HepG2 (cell line): ENCODE results near the gene CABLES2. TPM values are rescaled to one million over a fixed set of nuclear protein-coding genes. Genes with fewer than 3 reads are reported as not detected.

Source experiments
- ARNT2 ChIP-seq: sonication (generic); formaldehyde crosslinking; IDR thresholded peaks from 2 replicates; pipeline ENCODE4 v1.8.0; 2022; ENCODE audit warnings: mild to moderate bottlenecking, low read depth, missing genetic modification reagents, moderate library complexity
- FOXO1 ChIP-seq: sonication (generic); formaldehyde crosslinking; IDR thresholded peaks from 2 replicates; pipeline ENCODE4 v1.4.0; 2020; ENCODE audit warnings: missing genetic modification reagents
- JUNB ChIP-seq: sonication (generic); formaldehyde crosslinking; IDR thresholded peaks from 2 replicates; pipeline ENCODE4 v1.8.0; 2022; ENCODE audit warnings: missing genetic modification reagents, mild to moderate bottlenecking, borderline replicate concordance
- KDM5A ChIP-seq: fragments of 200-600 bp; sonication (generic); IDR thresholded peaks from 2 replicates; pipeline ENCODE4 v1.7.0; 2018; ENCODE audit warnings: antibody characterized with exemption, mild to moderate bottlenecking, low read length, borderline replicate concordance
- MED8 ChIP-seq: sonication (generic); formaldehyde crosslinking; IDR thresholded peaks from 2 replicates; pipeline ENCODE4 v1.8.1; 2023; ENCODE audit warnings: mild to moderate bottlenecking, missing genetic modification reagents; ENCODE audit not compliant: insufficient replicate concordance
- MIXL1 ChIP-seq: IDR thresholded peaks from 2 replicates; pipeline ENCODE4 v1.6.1; 2016
- MTA3 ChIP-seq: sonication (generic); formaldehyde crosslinking; IDR thresholded peaks from 2 replicates; pipeline ENCODE4 v1.4.0; 2020; ENCODE audit warnings: missing genetic modification reagents
- RARA ChIP-seq: IDR thresholded peaks from 2 replicates; pipeline ENCODE4 v1.6.1; 2016; ENCODE audit warnings: missing genetic modification reagents, missing compliant biosample characterization
- RCOR2 ChIP-seq: IDR thresholded peaks from 2 replicates; pipeline ENCODE4 v1.6.1; 2016; ENCODE audit warnings: missing biosample characterization, missing genetic modification reagents
- RFX3 ChIP-seq: IDR thresholded peaks from 2 replicates; pipeline ENCODE4 v1.6.1; 2016; ENCODE audit warnings: missing biosample characterization, missing genetic modification reagents
- ZFY ChIP-seq: sonication (generic); formaldehyde crosslinking; IDR thresholded peaks from 2 replicates; pipeline ENCODE4 v1.4.0; 2020; ENCODE audit warnings: missing genetic modification reagents
- ZNF24 ChIP-seq: fragments of 450-650 bp; IDR thresholded peaks from 2 replicates; pipeline ENCODE4 v1.6.1; 2017; ENCODE audit warnings: antibody characterized with exemption, mild to moderate bottlenecking
- ZNF343 ChIP-seq: sonication (generic); formaldehyde crosslinking; IDR thresholded peaks from 2 replicates; pipeline ENCODE4 v1.4.0; 2020; ENCODE audit warnings: mild to moderate bottlenecking, missing genetic modification reagents
- ZNF564 ChIP-seq: sonication (generic); formaldehyde crosslinking; IDR thresholded peaks from 2 replicates; pipeline ENCODE4 v1.8.1; 2023; ENCODE audit warnings: mild to moderate bottlenecking, missing genetic modification reagents
- ZNF570 ChIP-seq: sonication (generic); formaldehyde crosslinking; IDR thresholded peaks from 2 replicates; pipeline ENCODE4 v1.4.0; 2020; ENCODE audit warnings: mild to moderate bottlenecking, missing genetic modification reagents, borderline replicate concordance
- ZNF629 ChIP-seq: sonication (generic); formaldehyde crosslinking; conservative IDR thresholded peaks from 2 replicates; pipeline ENCODE4 v1.5.0; 2020; ENCODE audit warnings: missing genetic modification reagents
- polyA plus RNA-seq, 8 experiments: library from polyadenylated mRNA; depleted of rRNA in 3 of 8; stranded (reverse) in 7 of 8; unstranded in 1 of 8; fragments of >200 nt; fragmentation: Illumina TruSeq in 4 of 8; extraction: Trizol in 4 of 8; gene quantifications; 2 replicates each; pipeline versions ENCODE4 v1.2.1 to v1.2.3, GENCODE V29; 2011 to 2016; ENCODE audit warnings: low read depth in 4 of 8, missing spikeins in 1 of 8, mixed read lengths in 1 of 8; ENCODE audit not compliant: insufficient read depth in 1 of 8
- total RNA-seq, 5 experiments: library from RNA; depleted of rRNA; stranded (reverse); fragments of >200 nt; fragmentation: Illumina TruSeq; extraction: Trizol; gene quantifications; 2 replicates each; pipeline ENCODE4 v1.2.3, GENCODE V29; 2016; ENCODE audit warnings: low read depth in 1 of 5
- TF ChIP-seq, protein P1 (sequence below): sonication (generic); formaldehyde crosslinking; IDR thresholded peaks from 2 replicates; pipeline ENCODE4 v1.4.0; 2020; ENCODE audit warnings: missing genetic modification reagents
- TF ChIP-seq, protein P2 (sequence below), 2 experiments: sonication (generic) in 1 of 2; formaldehyde crosslinking in 1 of 2; IDR thresholded peaks; 2 replicates each; pipeline versions ENCODE4 v1.4.0 to v1.6.1; 2016 to 2020; ENCODE audit warnings: borderline replicate concordance in 1 of 2, low read depth in 1 of 2, mild to moderate bottlenecking in 1 of 2, missing genetic modification reagents in 1 of 2
- TF ChIP-seq, protein P3 (sequence below), 2 experiments: sonication (generic) in 1 of 2; formaldehyde crosslinking in 1 of 2; IDR thresholded peaks; 2 replicates each; pipeline versions ENCODE4 v1.4.0 to v1.6.1; 2018 to 2020; ENCODE audit warnings: missing genetic modification reagents in 2 of 2, borderline replicate concordance in 1 of 2, low read depth in 1 of 2, mild to moderate bottlenecking in 1 of 2, missing biosample characterization in 1 of 2

The CABLES2 gene
- total and polyA plus RNA-seq, 2 of the 13 experiments (the other 11 are each of a cell fraction or from before 2014, with no cell fraction given), result 5.2 to 9.7 TPM

DNA sequence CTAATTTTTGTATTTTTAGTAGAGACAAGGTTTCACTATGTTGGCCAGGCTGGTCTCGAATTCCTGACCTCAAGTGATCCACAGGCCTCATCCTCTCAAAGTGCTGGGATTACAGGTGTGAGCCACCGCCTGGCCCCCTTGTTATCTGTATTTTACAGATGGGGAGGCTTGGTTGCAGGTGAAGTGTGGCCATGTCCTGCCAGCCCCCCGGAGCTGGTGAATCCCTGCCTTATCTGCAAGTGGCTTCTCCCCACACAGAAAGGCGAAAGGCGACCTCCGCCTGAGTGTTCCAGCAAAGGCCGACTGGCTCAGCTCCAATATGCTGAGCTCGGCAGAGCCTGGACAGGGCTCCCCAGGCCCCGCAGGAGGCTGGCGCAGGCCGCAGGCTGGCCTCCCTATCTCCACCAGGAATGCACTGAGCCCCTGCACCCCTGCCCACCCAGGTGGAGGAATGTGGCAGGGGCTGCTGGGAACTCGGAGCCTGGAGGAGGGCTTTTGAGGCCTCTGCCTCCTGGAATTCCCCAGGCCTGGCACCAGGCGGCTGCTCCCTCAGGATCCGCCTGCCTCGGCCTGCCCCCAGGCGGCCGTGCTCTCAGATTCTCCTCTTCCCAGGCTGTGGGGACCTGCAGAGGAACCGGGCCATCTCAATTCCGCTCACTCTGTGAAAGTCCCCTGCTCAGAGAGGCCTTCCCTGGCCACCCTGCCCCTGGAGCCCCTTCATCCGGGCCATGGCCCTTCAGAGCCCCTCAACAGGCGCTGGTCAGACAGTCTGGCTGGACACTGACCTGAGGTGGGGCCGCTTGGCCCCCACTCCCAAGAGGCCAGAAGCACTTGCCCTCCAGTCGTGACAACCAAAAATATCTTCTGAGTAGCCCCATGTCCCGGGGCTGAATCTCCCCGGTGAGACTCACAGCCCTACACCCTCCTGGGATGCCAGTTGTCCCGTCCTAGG, 30.7 kb downstream of the CABLES2 start (continued):
- TF ChIP-seq, protein P1, sequence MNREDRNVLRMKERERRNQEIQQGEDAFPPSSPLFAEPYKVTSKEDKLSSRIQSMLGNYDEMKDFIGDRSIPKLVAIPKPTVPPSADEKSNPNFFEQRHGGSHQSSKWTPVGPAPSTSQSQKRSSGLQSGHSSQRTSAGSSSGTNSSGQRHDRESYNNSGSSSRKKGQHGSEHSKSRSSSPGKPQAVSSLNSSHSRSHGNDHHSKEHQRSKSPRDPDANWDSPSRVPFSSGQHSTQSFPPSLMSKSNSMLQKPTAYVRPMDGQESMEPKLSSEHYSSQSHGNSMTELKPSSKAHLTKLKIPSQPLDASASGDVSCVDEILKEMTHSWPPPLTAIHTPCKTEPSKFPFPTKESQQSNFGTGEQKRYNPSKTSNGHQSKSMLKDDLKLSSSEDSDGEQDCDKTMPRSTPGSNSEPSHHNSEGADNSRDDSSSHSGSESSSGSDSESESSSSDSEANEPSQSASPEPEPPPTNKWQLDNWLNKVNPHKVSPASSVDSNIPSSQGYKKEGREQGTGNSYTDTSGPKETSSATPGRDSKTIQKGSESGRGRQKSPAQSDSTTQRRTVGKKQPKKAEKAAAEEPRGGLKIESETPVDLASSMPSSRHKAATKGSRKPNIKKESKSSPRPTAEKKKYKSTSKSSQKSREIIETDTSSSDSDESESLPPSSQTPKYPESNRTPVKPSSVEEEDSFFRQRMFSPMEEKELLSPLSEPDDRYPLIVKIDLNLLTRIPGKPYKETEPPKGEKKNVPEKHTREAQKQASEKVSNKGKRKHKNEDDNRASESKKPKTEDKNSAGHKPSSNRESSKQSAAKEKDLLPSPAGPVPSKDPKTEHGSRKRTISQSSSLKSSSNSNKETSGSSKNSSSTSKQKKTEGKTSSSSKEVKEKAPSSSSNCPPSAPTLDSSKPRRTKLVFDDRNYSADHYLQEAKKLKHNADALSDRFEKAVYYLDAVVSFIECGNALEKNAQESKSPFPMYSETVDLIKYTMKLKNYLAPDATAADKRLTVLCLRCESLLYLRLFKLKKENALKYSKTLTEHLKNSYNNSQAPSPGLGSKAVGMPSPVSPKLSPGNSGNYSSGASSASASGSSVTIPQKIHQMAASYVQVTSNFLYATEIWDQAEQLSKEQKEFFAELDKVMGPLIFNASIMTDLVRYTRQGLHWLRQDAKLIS (CRISPR knock-in tag), result 0 out of 2 replicates have a peak, but pooled peaks have one; percentile 47
- no peak for TF ChIP-seq ZNF24
- TF ChIP-seq KDM5A, result no peak
- TF ChIP-seq FOXO1 (CRISPR knock-in tag), result peak; percentile 28
- TF ChIP-seq ZNF564 (CRISPR knock-in tag), result peak; percentile 69
- peak; percentile 95 for TF ChIP-seq ZFY (CRISPR knock-in tag)
- peak; percentile 85 for TF ChIP-seq ZNF343
- peak; percentile 80 for TF ChIP-seq MED8 (CRISPR knock-in tag)
- no peak for TF ChIP-seq JUNB (CRISPR knock-in tag)
- no peak for TF ChIP-seq MTA3 (CRISPR knock-in tag)
- peak; percentile 29; the same call in 1 of the 2 replicates for TF ChIP-seq ARNT2
- 0 out of 2 replicates have a peak, but pooled peaks have one; percentile 14 for TF ChIP-seq RCOR2
- TF ChIP-seq, protein P2, sequence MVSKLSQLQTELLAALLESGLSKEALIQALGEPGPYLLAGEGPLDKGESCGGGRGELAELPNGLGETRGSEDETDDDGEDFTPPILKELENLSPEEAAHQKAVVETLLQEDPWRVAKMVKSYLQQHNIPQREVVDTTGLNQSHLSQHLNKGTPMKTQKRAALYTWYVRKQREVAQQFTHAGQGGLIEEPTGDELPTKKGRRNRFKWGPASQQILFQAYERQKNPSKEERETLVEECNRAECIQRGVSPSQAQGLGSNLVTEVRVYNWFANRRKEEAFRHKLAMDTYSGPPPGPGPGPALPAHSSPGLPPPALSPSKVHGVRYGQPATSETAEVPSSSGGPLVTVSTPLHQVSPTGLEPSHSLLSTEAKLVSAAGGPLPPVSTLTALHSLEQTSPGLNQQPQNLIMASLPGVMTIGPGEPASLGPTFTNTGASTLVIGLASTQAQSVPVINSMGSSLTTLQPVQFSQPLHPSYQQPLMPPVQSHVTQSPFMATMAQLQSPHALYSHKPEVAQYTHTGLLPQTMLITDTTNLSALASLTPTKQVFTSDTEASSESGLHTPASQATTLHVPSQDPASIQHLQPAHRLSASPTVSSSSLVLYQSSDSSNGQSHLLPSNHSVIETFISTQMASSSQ (IDR thresholded peaks at IDR 0.05; ENCODE audit: low read depth), result no peak
- TF ChIP-seq, protein P2 (CRISPR knock-in tag; IDR thresholded peaks at IDR 0.05; ENCODE audit: borderline replicate concordance), result peak; percentile 47; the same call in 1 of the 2 replicates
- TF ChIP-seq ZNF570 (CRISPR knock-in tag), result no peak
- TF ChIP-seq MIXL1, result peak; percentile 50; the same call in 1 of the 2 replicates
- TF ChIP-seq RARA, result peak; percentile 4; the same call in 1 of the 2 replicates
- TF ChIP-seq ZNF629 (CRISPR knock-in tag), result peak; percentile 57
- TF ChIP-seq, protein P3, sequence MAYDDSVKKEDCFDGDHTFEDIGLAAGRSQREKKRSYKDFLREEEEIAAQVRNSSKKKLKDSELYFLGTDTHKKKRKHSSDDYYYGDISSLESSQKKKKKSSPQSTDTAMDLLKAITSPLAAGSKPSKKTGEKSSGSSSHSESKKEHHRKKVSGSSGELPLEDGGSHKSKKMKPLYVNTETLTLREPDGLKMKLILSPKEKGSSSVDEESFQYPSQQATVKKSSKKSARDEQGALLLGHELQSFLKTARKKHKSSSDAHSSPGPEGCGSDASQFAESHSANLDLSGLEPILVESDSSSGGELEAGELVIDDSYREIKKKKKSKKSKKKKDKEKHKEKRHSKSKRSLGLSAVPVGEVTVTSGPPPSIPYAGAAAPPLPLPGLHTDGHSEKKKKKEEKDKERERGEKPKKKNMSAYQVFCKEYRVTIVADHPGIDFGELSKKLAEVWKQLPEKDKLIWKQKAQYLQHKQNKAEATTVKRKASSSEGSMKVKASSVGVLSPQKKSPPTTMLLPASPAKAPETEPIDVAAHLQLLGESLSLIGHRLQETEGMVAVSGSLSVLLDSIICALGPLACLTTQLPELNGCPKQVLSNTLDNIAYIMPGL (CRISPR knock-in tag; IDR thresholded peaks at IDR 0.05; ENCODE audit: borderline replicate concordance in 1 of 2, low read depth in 1 of 2), result peak; percentile 96 to 97
- peak; percentile 39; the same call in 1 of the 2 replicates for TF ChIP-seq RFX3 (CRISPR knock-in tag)
